GM19240 (cell line): ENCODE measurements around the gene PAMR1.

Source experiments
- DNase-seq: peaks from one replicate; pipeline ENCODE4 v3.0.0; 2011; ENCODE audit warnings: low spot score; ENCODE audit not compliant: insufficient read length

Gene PAMR1

DNA sequence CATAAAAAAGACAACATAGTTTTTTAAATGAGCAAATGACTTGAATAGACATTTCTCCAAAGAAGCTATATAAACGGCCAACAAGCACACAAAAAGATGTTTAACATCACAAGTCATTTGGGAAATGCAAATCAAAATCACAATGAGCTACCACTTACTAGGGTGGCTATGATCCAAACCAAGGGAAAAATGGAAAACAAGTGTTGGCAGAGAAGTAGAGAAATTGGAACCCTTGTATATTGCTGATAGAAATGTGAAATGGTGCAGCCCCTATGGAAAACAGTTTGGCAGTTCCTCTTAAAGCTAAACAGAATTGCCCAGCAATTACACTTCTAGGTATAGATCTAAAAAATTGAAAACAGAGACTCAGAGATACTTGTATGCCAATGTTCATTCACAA, 29.0 kb downstream of the PAMR1 start:
- DNase-seq = no peak

DNA sequence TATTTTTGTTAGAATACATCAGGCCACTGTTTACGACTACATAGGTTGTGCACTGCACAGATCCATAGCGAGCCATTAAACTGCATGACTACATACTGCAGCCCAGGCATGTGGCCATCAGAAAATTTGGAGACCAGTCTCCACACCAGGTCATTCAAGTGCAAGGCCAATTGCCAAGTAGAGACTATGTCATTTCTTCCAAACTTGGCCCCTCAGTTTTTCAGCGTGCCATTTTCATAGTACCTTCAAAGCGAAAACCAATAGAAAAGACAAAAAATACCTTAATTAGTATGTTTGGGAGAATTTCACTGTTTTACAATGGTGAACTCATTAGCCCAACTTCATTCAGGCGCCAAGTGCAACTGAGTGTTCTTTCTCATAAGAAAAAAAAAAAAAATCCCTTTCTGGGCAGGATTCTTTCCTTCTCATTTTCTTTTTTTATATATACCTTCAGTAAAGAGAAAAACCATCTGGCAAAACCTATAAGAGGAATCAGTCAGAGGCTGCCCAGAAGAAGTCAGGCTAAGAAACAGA, 30.4 kb downstream of the PAMR1 start:
- DNase-seq = no peak

- no peak for DNase-seq
Measured at GRCh38 chr11:35491231-35491871, 34.1 kb downstream of the PAMR1 start.

DNA sequence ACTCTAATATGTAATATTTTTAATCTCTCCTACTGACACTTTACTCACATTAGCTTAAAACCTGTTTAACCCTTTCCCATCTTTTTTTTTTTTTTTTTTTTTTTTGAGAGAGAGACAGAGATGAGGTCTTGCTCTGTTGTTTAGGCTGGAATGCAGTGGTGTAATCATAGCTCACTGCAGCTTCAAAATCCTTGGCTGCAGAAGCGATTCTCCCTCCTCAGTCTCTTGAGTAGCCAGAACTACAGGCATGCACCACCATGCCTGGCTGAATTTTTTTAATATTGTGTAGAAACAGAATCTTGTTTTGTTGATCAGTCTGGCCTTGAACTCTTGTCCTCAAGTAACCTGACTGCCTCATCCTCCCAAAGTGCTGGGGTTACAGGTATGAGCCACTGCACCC, 37.3 kb downstream of the PAMR1 start:
- DNase-seq = no peak

DNA sequence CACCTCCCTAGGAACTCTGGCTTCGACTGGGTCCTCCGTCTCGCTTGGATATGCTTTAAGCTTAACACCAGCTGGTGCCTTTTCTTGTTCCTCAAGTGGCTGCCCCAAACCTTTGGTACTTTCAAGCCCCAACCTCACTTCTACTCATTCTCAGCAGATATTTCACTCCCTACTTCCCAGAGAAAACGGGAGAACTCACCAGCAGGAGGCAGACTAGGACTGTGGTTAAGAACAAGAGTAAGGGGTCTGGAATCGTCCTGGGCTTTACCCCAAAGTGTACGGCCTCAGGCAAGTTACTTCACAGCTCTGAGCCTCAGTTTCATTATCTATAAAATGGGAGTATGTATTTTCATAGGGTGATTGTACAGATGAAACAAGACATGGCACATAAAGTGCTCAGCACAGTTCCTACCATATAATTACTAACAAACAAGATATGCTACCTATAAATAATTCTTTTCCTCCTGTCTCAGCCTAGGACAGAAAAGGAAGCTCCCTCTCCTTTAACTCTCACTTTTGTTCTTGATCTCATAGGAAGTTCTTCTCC, 37.8 kb downstream of the PAMR1 start:
- DNase-seq = no peak

- no peak for DNase-seq
Measured at GRCh38 chr11:35486934-35487333, 38.5 kb downstream of the PAMR1 start.

GRCh38 chr11:35486446-35486845, 39.0 kb downstream of the PAMR1 start:
- DNase-seq = no peak

GRCh38 chr11:35485656-35486322, 39.6 kb downstream of the PAMR1 start:
- DNase-seq = peak; percentile 55

- DNase-seq = no peak
Measured at GRCh38 chr11:35484435-35484834, 41.0 kb downstream of the PAMR1 start.

GRCh38 chr11:35483131-35483820, 42.1 kb downstream of the PAMR1 start:
- no peak for DNase-seq

DNA sequence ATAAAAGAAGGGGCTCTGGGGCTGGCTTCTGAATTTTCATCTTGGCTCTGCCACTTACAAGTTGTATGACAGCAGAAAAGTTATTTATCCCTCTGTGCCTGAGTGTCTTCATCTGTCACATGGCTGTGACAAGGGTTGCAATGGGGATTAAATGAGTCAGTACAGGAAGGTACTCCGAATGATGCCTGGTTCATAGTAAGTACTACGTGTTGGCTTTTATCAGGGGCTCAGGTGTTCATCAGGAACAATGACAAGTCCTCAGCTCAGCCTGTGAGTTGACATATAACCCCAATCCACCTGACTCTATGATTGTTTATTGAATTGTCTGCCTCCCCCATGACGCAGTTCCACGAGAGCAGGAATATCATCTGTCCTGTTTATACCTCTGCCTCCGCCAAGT, 45.7 kb downstream of the PAMR1 start:
- no peak for DNase-seq

DNA sequence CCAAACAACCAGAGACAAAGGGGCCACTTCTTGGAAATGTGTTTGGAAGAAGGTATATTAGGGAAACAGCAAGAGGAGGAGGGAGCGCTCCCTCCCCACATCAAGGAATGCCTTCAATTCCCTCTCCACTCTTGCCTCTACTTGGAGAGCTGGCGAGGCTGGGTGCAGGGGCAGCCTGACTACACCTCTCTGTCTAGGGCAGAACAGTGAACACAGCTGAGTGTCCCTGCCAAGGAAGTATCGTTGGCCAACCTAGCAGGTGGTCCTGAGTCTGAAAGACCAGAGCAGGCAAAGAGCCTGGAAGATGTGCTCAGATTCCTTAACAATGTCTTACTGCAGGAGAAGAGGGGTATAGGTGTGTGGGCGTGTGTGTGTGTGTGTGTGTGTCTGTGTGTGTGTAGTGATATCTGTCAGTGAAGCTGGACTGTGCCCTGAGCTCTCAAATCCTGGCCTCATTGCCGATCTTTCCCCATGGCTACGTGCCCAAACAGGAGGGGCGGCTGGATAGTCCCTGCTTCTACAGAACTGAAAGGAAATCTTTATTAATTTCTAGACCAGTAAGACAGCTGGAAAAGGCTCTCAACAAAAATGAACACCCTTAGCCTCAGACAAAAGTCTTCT, 46.8 kb downstream of the PAMR1 start:
- no peak for DNase-seq

GRCh38 chr11:35477901-35478300, 47.5 kb downstream of the PAMR1 start:
- no peak for DNase-seq

GRCh38 chr11:35474688-35475087, 50.7 kb downstream of the PAMR1 start:
- DNase-seq = no peak

DNA sequence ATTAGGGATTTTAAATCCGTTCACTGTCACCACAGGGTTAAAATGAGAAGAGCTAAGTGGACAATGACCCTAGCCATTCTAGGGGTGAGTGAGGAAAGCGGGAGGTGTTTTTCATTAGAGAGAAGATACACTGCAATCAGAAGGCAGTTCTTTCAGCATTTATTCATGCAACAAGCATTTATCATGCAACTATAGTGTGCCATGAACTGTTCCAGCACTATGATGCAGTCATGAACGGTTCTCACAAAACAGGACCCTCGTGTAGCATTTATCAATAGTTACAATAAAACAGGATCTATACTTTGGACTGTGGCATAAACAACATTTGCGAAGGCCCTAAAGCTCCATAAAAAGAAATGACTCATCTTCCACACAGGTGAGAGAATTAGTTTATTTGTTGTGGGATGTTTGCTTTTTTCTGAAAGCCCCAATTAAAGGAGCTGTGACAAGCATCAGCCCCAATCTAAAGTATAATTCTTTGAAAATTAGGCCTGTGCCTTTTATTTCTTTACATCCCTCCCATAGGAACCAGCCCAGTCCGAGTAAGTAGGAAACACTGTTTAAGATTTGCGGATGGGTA, 51.5 kb downstream of the PAMR1 start:
- DNase-seq = no peak

DNA sequence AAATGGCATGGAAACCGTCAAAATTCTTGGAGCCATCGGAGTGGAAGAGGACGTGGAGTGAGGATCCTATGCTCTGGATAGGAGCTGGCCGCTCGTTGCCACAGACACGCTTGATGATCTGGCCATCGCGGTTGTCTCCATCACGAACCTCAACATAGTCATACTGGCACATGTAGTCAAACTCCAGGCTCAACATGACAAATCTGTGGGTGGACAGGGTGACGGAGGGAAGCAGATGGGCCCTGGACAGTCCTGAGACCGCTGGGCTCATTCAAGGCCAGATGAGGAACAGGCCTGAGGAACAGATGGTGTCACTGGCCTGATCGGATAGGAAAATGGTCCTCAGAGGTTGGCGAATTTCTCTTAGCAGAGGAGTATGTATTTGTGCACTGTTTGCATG, 54.8 kb downstream of the PAMR1 start:
- no peak for DNase-seq

DNA sequence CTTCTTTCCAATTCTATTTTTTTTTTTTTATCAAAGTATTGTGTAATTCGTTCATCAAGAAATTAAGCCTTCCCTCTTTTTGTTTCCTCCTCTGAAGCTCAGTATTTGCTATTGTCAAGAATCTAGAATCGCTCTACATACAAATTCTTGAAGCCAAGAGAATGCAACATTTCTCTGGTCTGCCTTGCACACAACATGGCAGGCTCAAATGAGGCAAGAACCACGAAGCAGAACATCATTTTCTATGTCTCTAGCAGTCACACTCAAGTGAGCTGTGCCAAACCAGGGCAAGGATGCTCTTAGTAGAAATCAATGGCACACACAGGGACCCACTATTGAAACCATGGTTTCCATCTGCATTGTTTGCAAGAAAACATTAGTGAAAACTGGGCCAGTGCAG, 59.4 kb downstream of the PAMR1 start:
- DNase-seq = no peak

GRCh38 chr11:35464308-35464707, 61.1 kb downstream of the PAMR1 start:
- no peak for DNase-seq

DNA sequence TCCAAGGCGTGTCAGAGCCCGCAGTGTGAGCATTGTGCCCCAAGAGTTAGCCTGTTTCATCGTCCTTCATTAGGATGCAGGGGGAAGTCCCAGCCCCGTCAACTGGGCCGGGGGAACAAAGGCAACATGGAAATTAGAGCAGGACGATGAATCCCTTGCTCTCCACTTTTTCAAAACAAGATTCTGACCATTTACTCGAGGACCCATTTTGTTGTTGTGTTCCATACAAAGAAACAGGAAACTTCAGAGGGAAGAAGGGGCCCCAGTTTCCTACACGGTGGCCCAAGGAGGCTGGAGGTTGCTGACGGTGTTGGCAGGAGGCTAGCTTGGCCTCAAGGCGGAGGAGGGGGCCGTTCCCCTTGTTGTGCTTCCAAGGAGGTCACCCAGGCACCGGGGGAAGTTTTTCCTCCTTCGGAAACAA, 62.1 kb downstream of the PAMR1 start:
- DNase-seq = no peak

GRCh38 chr11:35461917-35462538, 63.4 kb downstream of the PAMR1 start:
- no peak for DNase-seq

DNA sequence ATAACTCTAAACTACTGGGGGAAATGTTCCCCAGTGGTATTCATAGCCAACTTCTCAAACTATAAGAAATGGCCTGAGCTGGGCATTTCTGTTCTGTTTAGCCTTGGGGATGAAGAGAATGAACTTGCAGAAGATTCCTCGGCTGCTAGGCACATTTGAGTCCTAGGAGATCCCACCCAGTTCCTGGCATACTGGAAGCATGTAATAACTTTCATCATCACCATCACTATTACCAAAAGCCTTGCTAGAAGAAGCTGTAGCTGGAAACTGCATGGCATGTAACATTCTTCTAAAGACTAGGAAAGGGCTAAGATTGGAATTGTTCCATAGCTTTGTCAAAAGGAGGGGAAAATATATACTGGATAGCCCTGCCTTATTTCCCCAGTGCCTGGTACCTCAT, 65.9 kb downstream of the PAMR1 start:
- no peak for DNase-seq
